Stimulated activated CD4-positive, alpha-beta T cell treated with anti-CD3 and anti-CD28 coated beads, TNF-alpha, amount 100 ng/mL, for 4 hours (primary cell): Measurements from ENCODE around the gene CIB1.
"Not testable (repeated sequence)": the region's sequence is repeated elsewhere in the genome, so short reads cannot be mapped to it uniquely, and the experiment has no call there.

ENCODE experiments used
- DNase-seq, 3 experiments: peaks; one replicate each; pipeline ENCODE4 v3.0.0-alpha.2; 2020; ENCODE audit warnings: low read depth in 3 of 3

Gene CIB1

GRCh38 chr15:90192961-90193786, 40.6 kb downstream of the CIB1 start:
- no peak for DNase-seq

DNA sequence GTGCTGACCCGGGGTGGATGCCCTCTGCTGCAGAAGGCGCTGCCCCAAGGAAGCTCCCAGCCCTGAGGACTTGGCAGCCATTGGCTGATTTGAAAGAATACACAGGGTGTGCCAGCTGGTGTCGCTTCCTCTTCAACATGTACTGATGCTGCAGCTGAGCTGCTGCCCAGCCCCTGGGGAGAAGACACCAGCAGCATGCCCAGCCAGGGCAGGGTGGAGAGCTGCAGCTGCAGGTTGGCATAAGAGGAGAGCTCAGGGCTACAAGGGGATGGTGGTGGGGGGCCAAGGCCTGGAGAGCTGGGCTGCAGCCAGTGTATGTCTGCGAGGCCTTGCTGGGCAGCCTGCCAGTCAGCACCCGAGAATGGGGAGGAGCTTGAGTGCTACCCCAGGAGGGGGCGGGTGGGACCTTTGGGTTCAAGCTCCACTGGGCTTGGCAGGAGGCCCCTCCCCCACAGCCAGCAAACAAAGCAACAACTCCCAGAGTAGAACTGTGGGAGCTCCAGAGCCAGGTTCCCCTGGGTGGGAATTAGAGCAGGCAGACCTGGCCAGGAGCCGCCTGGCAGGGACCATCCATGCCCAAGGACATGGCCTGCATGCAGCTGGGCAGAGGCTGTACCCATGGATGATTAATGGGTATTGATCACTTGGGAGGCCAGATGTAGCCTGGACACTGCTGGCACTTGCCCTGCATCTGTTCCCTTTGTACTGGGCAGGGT, 41.8 kb downstream of the CIB1 start:
- DNase-seq, result no peak

DNA sequence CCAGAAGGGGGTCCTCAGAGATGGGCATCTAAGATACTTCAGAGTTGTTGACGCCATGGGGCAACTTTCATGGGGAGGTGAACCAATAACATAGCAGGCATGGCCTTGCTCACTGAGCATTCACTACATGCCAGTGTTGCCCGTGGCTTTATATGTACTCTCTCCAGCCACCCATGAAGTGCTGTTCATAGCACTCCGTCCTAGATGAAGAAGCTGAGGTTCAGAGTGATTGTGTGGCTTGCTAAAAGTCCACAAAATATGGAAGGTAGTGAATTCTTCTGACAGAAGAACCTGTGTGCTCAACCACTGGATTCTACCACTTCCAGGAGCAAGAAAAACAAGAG, 42.4 kb downstream of the CIB1 start:
- no peak for DNase-seq

DNA sequence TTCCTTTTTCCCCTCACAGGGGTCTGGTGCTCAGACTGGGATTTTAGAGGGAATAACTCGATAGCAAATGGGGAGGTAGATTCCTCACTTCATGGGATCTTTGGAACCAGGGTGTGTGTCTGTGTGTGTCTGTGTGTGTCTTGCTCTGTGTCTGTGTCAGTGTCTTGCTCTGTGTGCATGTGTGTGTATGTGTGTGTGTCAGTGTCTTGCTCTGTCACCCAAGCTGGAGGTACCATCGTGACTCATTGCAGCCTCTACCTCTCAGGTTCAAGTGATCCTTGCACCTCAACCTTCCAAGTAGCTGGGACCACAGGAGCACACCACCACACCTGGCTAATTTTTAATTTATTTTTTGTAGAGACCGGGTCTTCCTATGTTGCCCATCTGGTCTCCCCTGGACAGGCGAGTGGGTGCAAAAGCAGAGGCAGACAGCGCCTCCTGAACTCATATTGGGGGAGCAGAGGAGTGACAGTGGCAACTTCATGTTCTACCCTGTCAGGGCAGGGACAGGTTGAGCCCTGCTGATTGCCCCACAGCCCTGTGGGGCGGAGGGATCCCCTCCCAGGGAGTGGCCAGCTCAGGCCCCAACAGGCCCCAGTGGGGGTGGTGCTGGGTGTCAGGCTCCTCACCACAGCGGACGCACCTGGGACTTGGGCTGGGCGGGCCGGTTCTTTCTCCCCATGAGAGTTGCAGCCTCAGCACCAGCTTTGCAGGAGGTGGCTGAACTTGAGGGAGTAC, 43.0 kb downstream of the CIB1 start:
- no peak for DNase-seq

DNA sequence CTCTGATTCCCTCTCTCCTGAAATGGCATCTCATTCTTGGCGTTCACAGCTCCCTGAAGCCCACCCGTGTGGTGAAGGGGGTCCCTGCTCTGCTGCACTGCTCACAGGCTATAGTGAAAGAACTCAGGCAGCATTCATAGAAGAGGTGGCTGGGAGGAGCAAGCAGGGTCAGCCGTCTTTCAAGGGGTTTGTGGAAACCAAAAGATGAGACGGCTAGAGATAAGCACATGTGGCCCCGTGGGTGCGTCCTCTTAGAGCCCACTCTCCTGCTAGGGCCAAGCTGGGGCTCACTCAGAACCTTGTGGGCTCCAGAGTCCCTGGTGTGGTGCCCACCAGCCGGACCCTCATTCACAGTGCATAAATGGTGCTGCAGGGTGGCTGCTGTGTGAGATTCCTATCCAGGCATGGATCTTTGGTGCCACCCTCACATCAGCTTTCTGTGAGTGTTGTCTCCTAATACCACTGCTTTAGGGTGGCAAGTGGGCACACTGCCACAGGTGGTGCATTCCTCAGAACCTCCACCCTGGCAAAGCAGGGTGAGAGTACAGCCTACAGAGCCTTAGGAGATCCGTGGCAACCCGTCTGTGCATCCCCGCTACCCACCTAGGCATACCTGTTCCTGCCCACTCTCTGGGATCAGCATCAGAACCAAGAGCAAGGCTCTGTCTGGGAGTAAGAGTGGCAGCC, 43.8 kb downstream of the CIB1 start:
- no peak for DNase-seq

DNA sequence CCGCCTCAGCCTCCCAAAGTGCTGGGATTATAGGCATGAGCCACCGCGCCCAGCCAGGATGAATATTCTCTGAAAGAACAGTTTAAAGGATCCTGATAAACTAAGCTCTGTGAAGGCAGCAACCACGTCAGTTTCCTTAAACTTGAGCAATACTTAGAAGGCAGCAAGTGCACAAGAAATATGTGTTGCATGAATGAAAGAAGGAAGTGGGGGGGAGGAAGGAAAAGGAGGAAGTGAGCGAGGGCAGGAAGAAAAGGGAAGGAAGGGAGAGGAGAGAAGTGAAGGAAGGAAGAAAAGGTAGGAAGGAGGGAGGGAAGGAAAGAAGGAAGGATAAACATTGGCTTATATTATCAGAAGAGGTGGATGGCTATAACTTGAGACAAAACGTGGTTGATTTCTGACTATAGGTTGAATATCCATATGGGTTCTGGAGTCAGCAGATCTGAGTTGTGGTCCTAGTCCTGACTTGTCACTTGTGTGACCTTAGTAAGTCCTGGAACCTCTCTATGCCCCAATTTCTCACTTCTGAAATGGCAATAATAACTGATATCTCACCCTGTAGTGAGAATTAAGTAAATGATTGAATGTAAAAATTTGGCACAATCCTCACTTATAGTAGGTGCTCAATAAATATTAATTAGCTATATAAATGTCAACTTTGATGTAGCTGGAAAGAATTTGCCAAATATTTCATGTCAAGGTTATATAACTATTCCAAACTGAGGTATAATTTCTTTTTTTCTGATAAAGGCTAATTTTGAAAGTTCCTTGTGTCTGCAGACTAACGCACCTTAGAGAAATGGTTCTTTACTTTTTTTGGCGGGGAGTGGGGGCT, 44.6 kb downstream of the CIB1 start:
- no peak for DNase-seq

- DNase-seq, result not testable (repeated sequence)
Measured at GRCh38 chr15:90188065-90188464, 45.7 kb downstream of the CIB1 start.

DNA sequence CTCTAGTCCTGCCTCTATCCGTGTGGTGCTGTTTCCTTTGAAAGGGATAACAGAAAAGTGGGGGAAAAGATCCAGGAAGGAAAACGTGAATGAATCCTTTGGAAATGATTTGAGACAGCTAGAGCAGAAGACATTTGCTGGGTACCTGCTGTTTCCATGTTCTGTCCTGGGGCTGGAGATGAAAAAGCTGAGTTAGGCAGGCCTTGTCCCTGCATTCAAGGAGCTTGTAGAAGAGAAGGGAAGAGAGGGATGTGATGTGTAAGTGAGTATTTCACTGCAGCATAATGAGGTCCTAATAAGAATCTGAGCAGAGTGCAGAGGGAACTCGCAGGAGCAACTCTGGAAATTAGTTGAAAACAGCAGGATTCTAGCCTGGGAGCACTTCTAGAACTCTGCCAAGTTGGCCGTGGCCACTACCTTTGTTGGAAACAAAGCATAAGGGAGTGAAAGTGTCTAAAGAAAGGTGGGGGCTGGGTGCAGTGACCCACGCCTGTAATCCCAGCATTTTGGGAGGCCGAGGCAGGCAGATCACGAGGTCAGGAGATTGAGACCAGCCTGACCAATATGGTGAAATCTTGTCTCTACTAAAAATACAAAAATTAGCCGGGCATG, 46.4 kb downstream of the CIB1 start:
- DNase-seq, result no peak

GRCh38 chr15:90184786-90185704, 48.7 kb downstream of the CIB1 start:
- peak in 1 of 3 experiments; percentile 15 for DNase-seq

GRCh38 chr15:90184119-90184785, 49.5 kb downstream of the CIB1 start:
- DNase-seq, result peak in 1 of 3 experiments; percentile 16

- DNase-seq, result no peak
Measured at GRCh38 chr15:90181776-90182175, 52.0 kb downstream of the CIB1 start.
